CMK (cell line): ENCODE results near the gene DTX2.
"Not testable (repeated sequence)": the region's sequence is repeated elsewhere in the genome, so short reads cannot be mapped to it uniquely, and the experiment has no call there.

Experiments used
- DNase-seq: peaks from one replicate; pipeline ENCODE4 v3.0.0-alpha.2; 2010; ENCODE audit warnings: low read depth

The DTX2 gene

GRCh38 chr7:76443846-76444245 lies 17.7 kb upstream of the DTX2 start:
- DNase-seq = not testable (repeated sequence)

- peak; percentile 29 for DNase-seq
These were observed 15.9 kb upstream of the DTX2 start for GRCh38 chr7:76445577-76446008.

- DNase-seq = not testable (repeated sequence)
These were observed 4.5 kb upstream of the DTX2 start for GRCh38 chr7:76457017-76457416.

- DNase-seq = not testable (repeated sequence)
These were observed 3.0 kb upstream of the DTX2 start for GRCh38 chr7:76458504-76458903.

- not testable (repeated sequence) for DNase-seq
These were observed 742 bp upstream of the DTX2 start for GRCh38 chr7:76460767-76461166.

- DNase-seq = not testable (repeated sequence)
These were observed 868 bp downstream of the DTX2 start for GRCh38 chr7:76462271-76462882.

GRCh38 chr7:76464959-76465358 lies 3.5 kb downstream of the DTX2 start:
- not testable (repeated sequence) for DNase-seq

GRCh38 chr7:76465950-76466349 lies 4.4 kb downstream of the DTX2 start:
- not testable (repeated sequence) for DNase-seq

GRCh38 chr7:76467743-76468404 lies 6.4 kb downstream of the DTX2 start:
- DNase-seq = not testable (repeated sequence)

- not testable (repeated sequence) for DNase-seq
These were observed 10.2 kb downstream of the DTX2 start for GRCh38 chr7:76471556-76472221.

GRCh38 chr7:76473097-76473496 lies 11.6 kb downstream of the DTX2 start:
- not testable (repeated sequence) for DNase-seq

- DNase-seq = not testable (repeated sequence)
These were observed 14.8 kb downstream of the DTX2 start for GRCh38 chr7:76476280-76476679.

GRCh38 chr7:76476742-76477474 lies 15.4 kb downstream of the DTX2 start:
- not testable (repeated sequence) for DNase-seq

GRCh38 chr7:76479628-76480027 lies 18.1 kb downstream of the DTX2 start:
- not testable (repeated sequence) for DNase-seq

GRCh38 chr7:76480403-76481253 lies 19.1 kb downstream of the DTX2 start:
- not testable (repeated sequence) for DNase-seq

GRCh38 chr7:76482660-76483059 lies 21.2 kb downstream of the DTX2 start:
- DNase-seq = not testable (repeated sequence)

- DNase-seq = not testable (repeated sequence)
These were observed 21.6 kb downstream of the DTX2 start for GRCh38 chr7:76483081-76483480.

- not testable (repeated sequence) for DNase-seq
These were observed 22.9 kb downstream of the DTX2 start for GRCh38 chr7:76484456-76484855.

GRCh38 chr7:76485822-76486610 lies 24.5 kb downstream of the DTX2 start:
- not testable (repeated sequence) for DNase-seq

- not testable (repeated sequence) for DNase-seq
These were observed 25.1 kb downstream of the DTX2 start for GRCh38 chr7:76486618-76487017.
